22Rv1 (cell line): ENCODE data around the gene ACOT2.

ENCODE experiments used
- CTCF ChIP-seq: fragments of 450-650 bp; IDR thresholded peaks from 2 replicates; pipeline ENCODE4 v1.5.1; 2017; ENCODE audit warnings: mild to moderate bottlenecking
- ZFX ChIP-seq: fragments of 450-650 bp; IDR thresholded peaks from 2 replicates; pipeline ENCODE4 v1.6.1; 2017; ENCODE audit warnings: antibody characterized with exemption, borderline replicate concordance

- no peak for TF ChIP-seq CTCF
- no peak for TF ChIP-seq ZFX
These were observed 19.7 kb downstream of the ACOT2 start for GRCh38 chr14:73588695-73589094.
